Umbilical cord (tissue), 2 donors: Measurements from ENCODE around the gene STAMBPL1. TPM values are rescaled to one million over a fixed set of nuclear protein-coding genes. Genes with fewer than 3 reads are reported as not detected.

ENCODE experiments used
- DNase-seq: peaks from one replicate; pipeline ENCODE4 v3.0.0-alpha.2; 2015; ENCODE audit warnings: low spot score
- total RNA-seq: library from RNA; depleted of rRNA; stranded (reverse); fragments of >200 nt; gene quantifications from one replicate; pipeline ENCODE4 v1.2.3, GENCODE V29; 2014; ENCODE audit warnings: low replicate concordance; ENCODE audit not compliant: insufficient read depth

Gene STAMBPL1
- total RNA-seq, 1 donor from 2014 or later = 25.5 TPM

DNA sequence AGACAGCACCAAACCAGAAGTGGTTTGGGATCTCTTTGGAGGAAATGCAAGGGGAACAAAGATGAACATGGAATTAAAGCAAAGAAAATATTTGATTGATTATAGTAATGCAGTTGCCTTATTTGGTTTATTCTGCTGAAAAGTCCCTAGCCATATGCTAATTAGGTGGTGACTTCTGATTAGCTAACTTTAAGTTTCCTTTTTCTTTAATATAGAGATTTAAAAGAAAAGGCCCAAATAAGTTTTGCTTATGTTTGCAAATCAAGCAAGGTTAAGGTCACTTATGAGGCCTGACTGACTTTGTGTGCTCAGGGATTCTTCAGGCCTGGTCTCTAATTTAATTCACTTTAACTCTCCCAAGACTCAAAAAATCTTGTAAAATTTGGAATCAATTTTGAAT, 22.2 kb upstream of the STAMBPL1 start:
- no peak for DNase-seq

DNA sequence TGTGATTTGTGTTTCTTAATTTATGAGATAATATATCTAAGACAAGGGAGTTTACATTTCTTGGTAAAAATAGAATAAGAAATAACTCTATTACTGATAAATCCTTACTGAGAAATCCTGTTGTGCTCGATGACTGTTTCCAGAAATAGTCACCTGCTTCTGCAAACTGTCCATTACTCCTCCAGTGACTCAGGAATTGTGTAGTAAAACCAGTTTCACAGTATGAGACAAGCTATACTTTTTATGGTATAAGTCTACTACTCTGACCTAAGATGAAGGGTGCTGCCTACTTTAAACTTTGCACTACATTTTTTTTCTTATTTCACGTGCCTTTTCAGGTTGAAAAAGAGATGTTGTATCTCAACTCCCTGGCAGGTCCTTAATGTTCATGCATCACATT, 21.6 kb upstream of the STAMBPL1 start:
- peak; percentile 57 for DNase-seq

DNA sequence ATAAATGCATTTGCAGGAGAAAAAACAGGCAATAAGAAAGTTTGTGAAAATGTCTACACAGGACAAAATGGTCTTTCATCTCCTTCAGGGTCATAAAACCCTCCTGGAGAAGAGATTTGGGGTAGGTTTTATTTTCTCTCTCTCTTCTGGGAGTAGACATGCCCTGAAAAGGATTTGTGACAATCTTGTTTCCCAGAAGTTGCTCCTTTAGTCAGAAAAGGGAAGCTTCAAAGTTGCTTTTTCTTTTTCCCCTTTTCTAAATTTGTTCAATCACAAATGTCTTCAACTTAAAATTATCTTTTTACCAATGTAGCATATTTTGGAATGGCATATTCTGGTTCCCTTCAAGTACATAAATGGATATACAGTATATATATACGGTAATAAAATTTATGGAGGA, 19.0 kb upstream of the STAMBPL1 start:
- no peak for DNase-seq

DNA sequence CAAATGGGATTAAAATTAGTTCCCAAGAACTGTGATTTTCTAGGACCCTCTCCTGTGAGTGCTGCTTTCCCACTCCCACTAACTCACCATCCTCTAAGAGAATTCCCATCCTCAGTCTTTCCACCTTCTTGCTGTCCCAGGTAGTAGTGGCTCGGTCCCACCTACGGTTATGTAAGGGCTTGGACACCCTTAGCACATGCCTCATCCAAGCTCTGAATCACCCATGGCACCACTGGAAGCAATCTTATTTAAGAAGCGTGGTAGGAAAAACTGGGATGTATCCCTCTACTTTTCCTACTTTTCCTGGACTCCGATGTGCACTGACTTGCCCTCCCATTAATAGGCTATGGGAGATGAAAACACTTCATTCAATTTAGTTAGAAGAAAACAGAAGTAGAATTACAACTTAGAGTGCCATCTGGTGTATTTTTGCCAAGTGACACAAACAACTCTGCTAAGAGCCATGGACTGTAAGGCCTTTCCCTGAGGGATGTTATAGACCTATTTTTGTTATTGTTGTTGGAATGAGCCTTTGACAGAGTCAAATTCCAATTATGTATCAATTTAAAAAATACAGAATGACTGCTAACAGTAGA, 14.7 kb upstream of the STAMBPL1 start:
- DNase-seq = no peak

DNA sequence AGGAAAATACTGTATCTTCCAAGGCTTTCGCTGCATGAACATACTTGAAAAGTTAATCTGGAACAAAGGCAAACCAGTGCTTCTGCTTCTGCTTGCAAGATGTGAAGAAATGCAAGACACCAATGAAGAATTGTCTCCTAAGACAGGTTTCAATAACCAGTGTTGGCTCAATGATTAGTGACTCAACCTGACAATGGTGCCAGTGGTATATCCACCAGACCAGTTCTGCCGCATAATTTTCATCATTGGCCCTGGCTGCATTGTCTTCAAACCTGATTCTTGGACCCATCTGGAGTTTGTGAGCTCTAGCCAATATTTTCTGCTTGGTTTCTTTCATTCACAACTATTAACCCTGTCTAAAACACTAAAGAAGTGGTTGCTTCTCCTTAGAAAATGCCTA, 13.6 kb upstream of the STAMBPL1 start:
- no peak for DNase-seq

DNA sequence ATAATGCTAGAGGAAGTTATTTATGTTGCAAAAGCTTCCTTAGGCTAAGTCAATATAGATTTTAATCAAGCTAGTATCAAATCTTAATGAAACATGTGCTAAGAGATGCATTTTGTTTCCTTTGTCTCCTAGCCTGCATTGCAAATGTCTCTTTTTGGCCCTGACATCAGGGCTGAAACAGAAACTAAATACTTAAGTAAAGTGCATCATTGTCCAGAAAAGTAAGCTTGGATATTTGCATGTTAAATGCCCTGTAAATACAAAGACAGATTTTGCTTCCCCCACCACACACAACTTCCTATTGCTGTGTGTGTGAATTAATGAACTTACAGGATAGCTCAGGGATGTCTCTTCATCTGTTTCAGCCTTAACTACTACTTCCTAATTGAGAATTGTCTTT, 10.0 kb upstream of the STAMBPL1 start:
- no peak for DNase-seq

DNA sequence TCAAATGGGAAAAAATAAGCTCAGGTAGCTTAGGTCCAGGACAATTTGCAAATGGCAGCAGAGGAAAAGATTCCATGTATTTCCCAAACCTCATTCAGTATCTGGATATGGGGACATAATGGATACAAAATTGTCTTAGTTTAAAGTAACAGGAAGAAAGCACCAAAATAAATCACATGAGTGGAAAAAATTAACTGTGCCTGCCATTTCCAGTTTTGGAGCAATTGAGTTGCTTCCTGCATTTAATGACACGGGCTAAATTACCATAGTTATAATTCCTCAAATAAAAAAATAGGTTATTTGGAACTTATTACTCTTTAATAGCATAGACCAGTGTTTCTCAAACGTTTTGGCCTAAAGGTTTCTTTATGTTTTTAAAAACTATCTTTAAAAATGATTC, 6.3 kb upstream of the STAMBPL1 start:
- DNase-seq = no peak

DNA sequence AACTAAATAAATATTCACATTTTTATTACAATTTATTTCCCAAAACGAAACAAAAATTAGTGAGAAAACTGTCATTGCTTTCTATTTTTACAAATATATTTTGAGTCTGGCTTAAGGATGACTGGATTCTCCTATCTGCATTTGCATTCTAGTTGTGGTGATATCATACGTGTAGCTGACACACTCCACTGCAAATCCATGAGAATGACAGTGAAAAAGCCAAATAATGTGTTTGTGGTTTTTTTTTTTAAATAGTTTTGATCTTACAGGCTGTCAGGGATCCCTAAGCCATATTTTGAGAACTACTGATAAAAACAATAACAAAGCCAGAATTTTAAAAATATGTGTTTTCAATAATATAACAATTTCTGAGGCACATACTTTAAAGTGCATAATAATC, 5.8 kb upstream of the STAMBPL1 start:
- no peak for DNase-seq

DNA sequence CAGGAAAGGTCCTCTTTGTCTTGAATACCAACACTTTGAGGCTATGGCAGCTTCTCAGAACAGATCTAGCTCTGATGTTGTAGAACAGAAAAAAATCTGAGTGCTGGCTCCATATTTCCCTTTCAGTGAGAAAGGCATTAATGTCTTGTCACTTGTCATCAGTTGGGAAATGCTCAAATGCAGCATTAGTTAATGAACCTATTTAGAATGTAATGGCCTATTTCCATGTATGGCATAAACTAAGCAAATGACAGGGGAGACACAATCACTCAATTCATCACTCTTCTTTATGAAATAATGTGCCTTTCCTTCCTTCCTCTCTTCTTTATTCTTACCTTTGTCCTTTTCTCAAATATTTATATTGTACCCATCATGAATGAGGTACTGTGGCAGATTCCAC, 5.0 kb upstream of the STAMBPL1 start:
- no peak for DNase-seq

DNA sequence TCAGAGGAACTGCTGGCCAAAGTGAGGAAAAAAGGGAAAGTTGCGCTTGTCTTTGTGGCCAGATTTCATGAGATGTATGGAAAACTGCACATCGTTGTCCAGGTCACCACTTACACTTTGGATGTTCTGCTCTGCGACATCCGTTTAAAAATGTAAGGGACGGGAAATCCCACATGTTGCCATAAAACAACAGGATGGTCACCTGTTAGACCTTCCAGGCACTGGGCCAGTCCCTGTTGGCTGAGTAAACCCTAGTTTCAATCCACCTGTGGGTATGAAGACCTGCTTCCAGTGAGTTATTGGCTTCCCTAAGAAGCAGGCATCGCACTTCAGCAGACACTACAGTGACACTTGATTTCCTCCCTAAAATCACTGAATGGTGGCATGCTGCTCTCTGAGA, 2.7 kb upstream of the STAMBPL1 start:
- no peak for DNase-seq

DNA sequence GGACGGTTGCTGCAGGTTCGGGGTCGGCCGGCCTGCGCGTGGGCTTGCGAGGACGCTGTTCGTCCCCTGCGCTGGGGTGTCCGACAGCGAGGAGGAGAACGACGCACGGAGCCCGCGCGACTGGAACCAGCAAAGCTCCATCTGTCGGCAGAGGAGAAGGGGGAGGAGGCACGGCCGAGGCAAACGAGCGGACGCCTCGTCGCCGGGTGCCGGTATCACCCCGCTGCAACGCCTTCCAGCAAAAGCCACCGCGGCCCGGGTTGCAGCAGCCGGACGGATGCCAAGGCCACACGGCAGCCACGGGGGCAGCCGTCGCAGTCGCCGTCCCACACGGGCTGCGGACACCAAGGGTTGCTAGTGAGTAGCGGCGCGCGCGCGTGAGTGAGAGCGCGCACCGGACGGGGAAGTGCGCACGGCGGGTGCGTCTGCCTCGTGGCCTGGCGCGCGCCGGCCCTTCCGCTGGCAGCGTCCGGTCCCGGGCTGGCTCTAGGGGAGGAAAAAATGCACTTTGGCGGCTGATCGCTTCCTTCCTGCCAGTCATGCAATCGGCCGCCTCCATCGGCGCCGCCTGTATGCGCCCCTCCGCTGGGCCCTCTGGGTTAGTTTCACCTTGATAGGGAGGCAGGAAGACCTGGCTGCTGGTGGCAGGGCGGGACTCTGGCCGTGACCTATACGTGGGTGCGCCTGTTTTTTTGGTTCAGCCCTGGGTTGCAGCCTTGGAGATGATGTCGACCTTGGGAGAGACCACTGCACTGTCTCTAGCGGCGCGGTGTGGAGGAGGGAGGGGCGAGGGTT, 434 bp downstream of the STAMBPL1 start:
- peak; percentile 87 for DNase-seq

DNA sequence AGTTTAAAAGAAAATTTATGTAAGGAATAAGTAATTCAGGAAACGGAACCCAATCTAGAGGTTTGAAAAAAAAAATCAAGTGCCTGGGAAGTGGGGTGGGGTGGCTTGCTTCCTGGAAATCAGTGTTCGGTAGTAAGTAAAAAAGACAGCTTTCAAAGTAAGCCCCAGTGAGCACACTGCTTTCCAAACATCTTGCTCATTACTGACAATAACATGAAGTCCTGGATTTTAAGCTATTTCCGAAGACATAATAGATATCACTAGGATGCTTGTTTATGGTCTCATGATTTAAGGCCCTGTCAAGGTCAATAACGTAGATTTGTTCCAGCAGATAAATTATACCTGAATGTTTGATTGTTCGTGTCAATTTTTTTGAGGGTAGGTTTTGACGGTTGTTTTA, 1.3 kb downstream of the STAMBPL1 start:
- DNase-seq = no peak

DNA sequence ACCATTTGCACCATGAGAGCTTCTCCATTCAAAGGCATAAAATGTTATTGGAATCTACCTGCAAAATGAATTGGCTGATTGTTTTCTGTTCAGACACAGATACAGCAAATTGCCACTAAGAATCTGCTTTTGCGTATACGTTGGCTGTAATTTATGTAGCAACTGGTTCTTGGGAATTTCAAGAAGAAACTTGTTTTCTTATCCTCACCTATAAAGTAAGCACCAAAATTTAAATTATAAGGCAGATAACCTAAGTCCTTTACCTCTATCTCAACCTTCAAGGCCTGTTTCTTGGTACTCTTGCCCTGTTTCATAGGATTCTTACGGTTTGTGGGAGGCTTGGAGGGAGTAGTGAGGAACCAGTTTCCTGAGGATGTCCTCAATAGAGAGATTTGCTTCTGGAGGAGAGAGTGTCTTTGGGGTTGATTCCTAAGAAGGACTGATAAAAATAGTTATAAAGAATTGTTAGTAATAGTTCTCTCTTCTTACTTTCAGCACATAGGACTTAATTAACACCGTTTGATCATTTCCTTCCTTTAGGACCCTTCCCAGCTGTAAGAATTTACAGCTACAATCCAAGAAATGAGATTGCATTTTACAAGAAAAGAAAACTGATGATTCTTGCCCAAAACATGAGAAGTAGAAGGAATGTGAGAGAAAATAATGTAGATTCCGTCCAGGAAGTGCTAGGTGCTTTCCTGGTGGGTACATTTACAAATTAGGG, 2.0 kb downstream of the STAMBPL1 start:
- DNase-seq = no peak

DNA sequence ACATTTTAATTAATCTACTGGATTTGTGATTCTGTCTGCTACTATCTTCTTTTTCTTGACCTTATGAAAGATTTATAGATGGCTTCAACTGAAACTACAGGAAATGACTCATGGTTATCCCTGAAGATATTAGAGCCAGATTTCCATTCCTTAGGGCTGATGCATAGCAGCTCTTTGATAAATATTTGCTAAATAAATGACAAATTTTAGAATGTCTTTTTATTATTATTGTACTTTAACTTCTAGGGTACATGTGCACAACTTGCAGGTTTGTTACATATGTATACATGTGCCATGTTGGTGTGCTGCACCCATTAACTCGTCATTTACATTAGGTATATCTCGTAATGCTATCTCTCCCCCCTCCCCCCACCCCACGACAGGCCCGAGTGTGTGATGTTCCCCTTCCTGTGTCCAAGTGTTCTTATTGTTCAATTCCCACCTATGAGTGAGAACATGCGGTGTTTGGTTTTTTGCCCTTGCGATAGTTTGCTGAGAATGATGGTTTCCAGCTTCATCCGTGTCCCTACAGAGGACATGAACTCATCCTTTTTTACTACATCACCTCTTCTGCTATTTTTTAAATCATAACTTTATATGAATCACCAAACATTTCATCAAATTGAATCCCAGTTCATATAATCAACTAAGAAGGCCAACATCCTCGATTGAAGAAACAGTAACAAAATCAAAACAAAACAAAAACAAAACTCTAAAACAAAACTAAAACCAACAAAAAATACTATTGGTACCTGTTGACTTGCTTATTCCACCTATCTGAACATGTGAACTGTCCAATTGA, 2.8 kb downstream of the STAMBPL1 start:
- peak; percentile 64 for DNase-seq

DNA sequence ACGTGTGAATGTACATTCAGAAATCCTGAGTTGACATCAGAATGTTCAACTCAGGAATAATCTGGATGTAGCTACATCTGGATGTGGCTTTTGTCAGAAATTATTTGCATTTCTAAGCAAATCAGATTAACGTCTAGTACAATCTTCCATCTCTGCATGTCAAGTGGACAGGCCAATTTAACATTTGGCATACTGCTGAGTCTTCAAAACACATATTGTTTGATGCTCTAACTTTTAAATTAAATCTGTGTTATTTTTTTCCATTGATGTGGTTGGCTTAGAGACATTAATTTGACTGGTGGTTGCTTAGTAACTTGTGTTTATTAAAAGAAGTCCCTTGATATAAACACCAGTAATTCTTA, 3.4 kb downstream of the STAMBPL1 start:
- no peak for DNase-seq

DNA sequence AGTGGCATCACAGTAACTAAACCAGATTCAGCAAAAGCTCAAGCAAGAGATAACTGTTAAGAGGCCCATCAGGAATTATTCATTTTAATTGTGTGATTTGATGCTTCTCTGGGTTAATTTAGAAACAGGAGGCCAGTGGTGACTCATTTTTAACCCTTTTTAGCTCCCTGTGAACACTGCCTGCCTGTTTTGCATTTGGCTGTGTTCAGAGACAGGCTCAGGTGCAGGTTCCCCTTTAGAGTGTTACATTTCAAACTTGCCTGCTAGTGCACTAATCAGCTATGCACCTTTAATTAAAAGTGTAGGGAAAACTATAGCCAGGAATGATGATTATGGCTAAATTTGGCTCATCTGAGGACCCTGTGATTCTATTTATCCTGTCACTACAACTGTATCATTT, 6.5 kb downstream of the STAMBPL1 start:
- no peak for DNase-seq

DNA sequence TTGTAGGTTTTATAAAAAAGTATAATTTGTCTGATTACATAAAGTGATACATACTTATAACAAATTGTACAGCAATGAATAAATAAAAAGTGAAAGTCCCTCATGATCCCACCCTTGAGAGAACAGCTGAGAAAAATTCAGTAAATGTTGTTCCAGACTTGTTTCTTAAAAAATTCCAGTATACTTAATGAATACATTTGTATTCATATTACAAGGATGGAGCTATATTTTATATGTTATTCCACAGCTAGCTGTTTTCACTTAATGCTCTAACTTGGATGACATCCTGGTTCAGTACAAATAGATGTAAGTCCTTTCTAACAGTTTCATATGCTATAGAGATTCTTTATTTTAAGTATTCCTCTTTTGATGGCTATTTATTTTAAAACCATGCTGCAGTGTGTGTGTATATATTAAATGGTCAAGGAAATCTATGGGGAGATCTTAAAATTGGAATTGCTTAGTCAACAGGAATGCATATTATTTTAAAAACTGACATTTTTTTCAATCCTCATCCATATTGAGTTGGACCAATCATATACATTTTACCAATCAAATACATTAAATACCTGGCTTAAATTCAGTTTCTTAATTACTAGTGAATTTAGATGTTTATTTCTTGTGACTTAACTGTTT, 8.9 kb downstream of the STAMBPL1 start:
- DNase-seq = no peak

DNA sequence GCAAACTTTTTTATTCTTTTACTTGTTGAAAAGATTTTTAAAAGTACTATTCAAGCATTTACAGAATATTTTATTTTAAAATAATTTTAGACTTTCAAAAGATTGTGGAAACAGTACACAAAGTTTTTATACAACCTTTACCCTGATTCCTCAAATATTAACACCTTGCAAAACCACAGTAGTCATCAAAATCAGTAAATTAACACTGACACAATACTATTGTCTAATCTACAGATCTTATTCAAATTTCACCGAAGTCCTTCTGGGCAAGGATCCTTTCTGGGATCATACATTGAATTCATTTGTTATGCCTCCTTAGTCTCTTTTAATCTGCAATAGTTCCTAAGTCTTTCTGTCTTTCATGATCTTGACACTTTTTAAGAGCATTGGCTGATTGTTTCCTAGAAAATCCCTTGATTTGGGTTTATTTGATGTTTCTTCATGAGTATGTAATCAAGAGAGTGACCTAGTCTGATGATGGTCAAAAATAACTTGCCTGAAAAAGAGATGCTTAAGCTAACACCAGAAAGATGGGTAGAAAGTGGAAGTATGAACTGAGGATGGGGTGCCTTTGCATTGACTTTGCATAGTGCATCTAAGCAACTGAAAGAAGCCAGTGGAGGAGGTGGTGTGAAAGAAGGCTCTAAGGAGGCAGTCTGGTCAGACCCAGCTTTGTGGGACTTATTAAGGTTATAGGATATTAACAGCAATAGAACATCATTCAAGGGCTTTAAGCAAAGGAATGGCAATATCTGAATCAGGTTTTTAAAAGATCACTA, 9.7 kb downstream of the STAMBPL1 start:
- DNase-seq = no peak

DNA sequence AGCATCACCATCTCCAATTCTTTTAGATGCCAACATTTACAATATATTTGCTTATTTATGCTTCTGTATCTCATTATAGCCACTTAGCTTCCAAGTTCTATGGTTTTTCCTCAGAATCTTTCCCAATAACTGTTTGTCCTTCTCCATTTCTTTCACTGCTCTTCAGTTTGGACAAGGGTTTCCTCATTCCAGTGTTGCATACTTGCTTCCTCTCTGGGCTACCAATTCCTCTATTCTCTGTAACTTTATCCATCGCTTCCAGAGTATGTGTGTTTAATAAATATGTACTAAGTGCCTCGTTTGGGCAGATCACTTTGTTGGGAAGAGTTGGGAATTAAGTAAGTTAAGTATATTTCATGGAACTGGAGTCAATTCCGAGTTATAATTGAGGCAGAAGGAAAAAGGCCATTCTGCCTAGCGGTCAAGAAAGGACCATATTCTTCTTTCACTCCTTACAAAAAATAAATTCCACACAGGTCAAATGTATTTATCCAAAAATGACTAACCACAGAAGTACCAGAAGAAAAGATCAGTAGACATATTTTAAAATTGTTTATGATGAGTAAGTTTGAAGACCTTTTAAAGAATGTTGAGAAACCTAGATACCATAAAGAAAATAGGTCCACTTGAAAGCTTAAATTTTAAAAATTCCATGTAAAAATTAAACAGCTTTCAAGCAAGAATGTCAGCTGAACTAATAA, 10.8 kb downstream of the STAMBPL1 start:
- no peak for DNase-seq
